CD4-positive, alpha-beta T cell treated with Interleukin-10 for 1 hour (primary cell): ENCODE measurements around the gene DHRS12.
A peak's percentile ranks its signal among the peaks of the same experiment; 100 is the strongest.

Source experiments
- DNase-seq: peaks from one replicate; pipeline ENCODE4 v3.0.0-alpha.2; 2020

Gene DHRS12

GRCh38 chr13:51806566-51806965 lies 2.6 kb upstream of the DHRS12 start:
- DNase-seq: peak; percentile 54

DNA sequence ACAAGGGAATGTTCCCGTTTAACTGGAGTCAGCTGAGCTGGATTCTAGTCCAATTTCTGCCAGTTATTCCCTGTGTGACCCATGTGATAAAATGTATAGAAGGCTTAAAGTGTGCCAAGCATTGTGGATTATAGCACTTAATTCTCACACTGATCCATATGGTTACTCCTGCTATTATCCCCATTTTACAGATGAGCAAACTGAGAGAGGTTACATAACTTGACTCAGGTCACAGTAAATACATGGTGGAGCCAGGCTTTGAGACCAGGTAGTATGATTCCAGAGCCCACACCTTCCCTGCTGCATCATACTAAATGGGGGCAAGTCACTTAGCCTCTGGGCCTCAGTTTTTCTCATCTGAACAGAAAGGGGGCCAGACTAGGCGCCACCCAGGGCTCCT lies 2.0 kb upstream of the DHRS12 start:
- no peak for DNase-seq

GRCh38 chr13:51805313-51805712 lies 1.4 kb upstream of the DHRS12 start:
- DNase-seq: peak; percentile 21

GRCh38 chr13:51804295-51805172 lies 571 bp upstream of the DHRS12 start:
- DNase-seq: peak; percentile 60

DNA sequence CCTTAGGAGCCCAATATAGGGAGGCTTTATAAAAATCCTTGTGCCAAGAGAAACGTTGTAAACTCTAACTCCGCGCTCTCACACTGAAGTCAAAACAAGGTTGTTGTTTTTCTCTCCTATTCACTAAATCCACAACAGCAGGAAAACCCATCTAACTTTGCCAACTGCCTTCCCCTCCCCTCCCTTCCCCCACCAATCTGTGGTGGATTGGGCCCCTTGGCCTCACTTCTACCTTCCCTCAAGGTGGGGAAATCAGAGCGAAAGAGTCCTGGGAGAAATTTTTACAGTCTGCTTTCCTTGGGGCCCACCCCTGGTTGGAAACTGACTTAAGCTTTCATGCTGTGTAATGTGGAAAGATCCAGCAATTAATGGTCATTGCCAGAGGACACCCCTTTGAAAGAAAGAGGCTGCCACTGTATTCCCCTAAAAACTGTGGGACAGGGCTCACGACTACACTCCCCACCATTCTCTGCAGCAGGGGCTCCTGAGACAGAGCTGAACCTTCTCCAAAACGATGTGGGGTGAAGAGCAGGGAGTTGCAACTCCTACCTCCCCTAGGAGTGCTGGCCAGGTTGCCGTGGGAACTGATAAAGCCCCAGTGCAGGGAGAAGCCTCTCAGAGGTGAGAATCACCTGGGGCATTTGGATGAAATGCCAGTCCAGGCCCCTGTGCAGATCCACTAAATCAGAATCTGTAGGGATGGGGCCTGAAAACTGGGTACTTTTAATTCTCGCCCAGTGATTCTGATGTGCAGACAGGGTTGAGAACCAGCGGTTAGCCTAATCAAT lies 1.1 kb downstream of the DHRS12 start:
- peak; percentile 35 for DNase-seq

- no peak for DNase-seq
Measured at GRCh38 chr13:51801631-51802099, 2.3 kb downstream of the DHRS12 start.

DNA sequence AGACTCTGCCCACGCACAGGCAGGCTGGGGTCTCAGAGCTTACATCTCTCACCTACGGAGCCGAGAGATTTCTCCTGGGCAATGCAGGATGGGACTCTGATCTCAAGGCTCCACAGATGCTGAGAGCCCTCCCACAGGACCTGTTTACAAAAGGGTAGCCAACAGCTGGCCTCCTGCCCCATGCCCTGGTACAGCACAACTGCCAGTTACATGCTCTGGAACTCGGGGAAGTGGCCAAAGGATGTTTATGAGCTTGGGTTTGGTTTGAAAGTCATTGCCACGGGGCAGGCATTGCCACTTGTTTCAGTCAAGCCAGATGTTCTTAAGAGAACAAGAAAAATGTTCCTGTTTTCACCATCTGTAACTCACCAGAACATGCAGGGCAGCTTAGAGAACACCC lies 3.5 kb downstream of the DHRS12 start:
- no peak for DNase-seq

DNA sequence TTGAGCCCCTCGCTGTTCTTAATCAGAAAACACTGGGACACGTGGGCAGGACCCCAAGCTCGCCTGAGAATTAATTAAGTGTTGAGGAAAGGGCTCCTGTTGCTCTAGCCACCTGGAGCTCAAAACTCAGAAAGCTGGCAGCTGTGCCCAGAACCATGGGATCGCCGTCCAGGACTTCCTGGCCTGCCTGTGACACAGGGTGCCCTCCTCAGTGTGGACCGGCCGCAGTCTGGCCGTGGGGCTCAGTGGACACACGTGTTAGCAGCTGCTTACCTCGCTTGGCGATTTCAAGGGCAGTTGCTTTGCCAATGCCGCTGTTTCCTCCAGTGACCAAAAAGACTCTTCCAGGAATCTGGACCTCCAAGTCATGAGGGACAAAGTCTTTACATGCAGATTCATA lies 4.7 kb downstream of the DHRS12 start:
- DNase-seq: no peak

GRCh38 chr13:51797664-51798488 lies 6.1 kb downstream of the DHRS12 start:
- DNase-seq: peak; percentile 79

- no peak for DNase-seq
Measured at GRCh38 chr13:51796546-51796945, 7.4 kb downstream of the DHRS12 start.

- no peak for DNase-seq
Measured at GRCh38 chr13:51795419-51795818, 8.5 kb downstream of the DHRS12 start.

DNA sequence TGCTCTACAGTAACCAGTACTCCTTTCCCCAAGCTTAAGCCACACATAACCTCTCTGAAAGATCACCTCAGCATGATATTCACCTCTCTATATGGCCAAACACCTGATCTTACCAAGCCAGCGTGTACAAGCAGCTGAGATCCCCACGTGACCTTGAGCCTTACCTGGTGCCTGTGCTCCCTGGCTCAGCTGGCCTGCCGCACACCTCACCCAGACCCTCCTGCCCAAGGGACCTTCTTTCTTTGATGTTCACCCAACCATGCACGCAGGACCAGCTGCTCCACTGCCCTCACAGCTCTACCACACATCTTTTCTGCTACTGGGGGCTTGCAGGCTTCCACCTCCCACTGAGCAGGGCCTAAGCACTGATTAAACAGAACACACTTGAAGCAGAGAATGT lies 9.0 kb downstream of the DHRS12 start:
- no peak for DNase-seq

DNA sequence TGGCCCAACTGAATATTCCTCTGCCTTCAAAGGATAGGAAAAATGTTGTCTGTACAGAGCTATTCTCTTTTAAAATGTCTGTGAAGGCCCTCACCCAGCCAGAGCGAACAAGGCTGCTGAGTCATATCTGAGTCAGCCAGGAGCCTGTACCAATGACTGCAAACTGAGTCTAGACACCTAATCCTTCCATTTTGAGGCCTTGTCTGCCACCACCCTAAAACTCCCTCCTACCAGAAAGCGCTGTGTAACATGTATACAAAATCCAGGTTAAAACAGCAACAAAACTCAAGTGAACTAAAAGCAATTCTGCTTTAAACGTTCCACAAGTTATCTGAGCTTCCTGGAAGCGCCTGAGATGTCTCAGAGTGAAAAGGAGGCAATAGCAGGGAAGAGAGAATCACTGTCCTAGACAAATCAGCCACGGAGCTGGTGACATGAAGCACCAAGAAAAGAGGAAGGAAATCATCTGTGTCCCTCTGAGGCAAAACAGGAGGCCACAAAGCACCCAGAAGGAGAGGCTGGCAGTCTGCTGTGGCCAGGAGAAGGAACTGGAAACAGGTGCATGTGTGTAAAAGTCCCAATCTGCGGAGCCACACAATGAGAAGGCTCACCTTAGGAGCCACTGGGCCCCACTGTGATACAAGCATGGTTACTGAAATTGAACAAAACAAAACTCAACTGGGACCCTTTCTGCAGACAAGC lies 10.2 kb downstream of the DHRS12 start:
- no peak for DNase-seq

DNA sequence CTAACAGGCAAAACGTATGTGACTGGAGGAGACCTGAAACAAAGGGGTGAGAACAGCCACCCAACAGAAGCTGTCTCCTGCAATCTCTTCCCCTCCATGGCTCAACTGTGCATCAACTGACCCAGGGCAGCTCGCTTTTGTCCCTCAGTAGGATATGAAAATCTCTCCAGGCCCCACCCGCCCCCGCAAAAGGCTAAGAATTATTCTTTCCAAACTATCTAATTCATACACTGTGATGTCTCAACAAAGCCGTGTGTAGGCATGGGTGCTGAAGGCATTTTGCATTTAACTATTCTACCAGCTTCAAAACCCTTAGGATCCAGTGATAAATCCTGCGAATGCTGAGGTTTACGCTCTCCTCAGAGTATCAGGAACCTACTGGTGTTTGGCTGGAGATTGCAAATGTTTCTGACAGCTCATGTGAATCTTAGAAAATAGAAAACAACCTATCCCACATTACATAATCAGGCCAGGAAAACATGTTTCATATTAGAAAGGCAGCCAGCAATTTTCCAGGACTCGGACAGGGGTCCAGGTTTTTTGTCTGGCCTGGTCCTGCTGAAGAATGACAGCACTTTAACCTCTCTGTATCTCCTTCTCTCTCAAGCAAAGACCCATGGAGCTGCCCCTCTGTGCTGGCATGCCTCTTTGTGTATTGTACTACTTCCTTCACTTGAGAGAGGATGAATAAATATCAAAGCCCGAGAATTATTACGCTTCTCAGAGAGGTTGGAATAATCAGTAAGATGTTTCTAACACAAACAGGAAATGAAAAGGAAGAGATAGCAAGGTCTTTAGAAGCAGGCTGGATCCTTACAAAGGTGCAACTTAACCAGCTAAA lies 17.3 kb downstream of the DHRS12 start:
- DNase-seq: no peak

- DNase-seq: no peak
Measured at GRCh38 chr13:51785712-51786424, 18.1 kb downstream of the DHRS12 start.

DNA sequence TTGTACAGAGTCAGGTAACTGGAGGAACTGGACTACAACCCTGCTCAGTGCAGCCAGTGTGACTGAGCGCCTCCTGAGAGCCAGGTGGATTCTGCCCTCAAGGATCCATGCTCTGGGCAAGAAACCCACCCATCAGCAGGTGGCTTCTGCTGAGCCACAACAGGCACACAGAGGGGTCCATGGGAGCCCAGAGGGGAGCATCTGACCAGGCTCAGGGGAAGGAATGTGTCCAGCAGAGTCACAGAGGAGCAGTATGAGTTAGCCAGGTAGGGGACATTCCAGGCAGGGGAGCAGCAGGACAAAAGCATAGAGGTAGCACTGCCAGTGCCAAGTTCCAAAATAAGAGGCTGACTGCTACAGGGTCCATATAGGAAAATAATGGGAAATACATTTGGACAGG lies 19.9 kb downstream of the DHRS12 start:
- DNase-seq: no peak

- no peak for DNase-seq
Measured at GRCh38 chr13:51783428-51784094, 20.4 kb downstream of the DHRS12 start.

GRCh38 chr13:51782026-51782710 lies 21.8 kb downstream of the DHRS12 start:
- no peak for DNase-seq

DNA sequence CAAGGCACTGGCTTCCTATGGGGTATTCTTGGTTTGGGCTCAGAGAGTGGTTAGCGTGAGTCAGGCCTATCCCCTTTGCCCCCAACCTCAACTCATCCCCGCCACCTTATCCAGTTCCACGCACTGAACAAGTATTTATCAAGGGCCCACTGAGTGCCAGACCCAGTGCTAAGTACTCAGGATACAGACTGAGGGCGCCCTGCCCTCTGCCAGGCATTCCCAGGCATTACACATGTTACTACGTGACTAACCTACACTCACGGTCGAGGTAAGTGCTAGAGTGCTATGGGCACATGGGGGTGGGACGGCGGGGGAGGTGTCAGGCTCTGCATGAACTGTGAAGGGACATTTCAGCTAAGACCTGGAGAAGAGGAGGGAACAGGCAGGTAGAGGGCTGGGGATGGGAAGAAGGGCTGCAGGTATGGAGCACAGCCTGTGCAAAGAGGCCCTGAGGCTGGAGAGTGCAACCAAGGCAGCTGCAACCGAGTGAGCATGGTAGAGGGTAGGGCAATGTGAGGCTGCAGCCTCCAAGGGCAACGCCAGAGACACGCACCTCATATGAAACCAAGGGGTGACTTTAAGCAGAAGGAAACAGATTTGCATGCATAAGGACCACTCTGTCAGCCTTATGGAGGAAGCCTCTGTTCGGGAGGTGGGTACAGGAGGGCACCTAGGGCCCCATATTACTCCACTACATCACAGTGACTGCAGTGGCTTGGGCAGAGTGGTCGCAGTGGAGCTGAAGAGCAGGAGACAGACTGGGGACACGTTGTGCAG lies 22.5 kb downstream of the DHRS12 start:
- no peak for DNase-seq
